Stimulated activated CD8-positive, alpha-beta memory T cell treated with anti-CD3 and anti-CD28 coated beads, Interleukin-12 subunit alpha, Interleukin-12 subunit beta, amount 100 ng/mL, for 1 hour (primary cell): ENCODE results near the gene CDON.

Experiments used
- DNase-seq: peaks from one replicate; pipeline ENCODE4 v3.0.0-alpha.2; 2020; ENCODE audit warnings: low read depth

The CDON gene

GRCh38 chr11:126062679-126063506 is at the start of gene CDON:
CDON (minus strand) TSS chr11:126062866; CDS start chr11:126023476, 39,390 bp downstream.
- DNase-seq = peak; percentile 85

- DNase-seq = no peak
Observed at GRCh38 chr11:126111458-126112116, 48.9 kb upstream of the CDON start.

GRCh38 chr11:126109941-126110731 is 47.5 kb upstream of the CDON start:
- no peak for DNase-seq

- no peak for DNase-seq
Observed at GRCh38 chr11:126106594-126107328, 44.1 kb upstream of the CDON start.

- no peak for DNase-seq
Observed at GRCh38 chr11:126105748-126106080, 43.0 kb upstream of the CDON start.

- no peak for DNase-seq
Observed at GRCh38 chr11:126105022-126105747, 42.5 kb upstream of the CDON start.

GRCh38 chr11:126104420-126104819 is 41.8 kb upstream of the CDON start:
- DNase-seq = no peak

- no peak for DNase-seq
Observed at GRCh38 chr11:126103150-126103549, 40.5 kb upstream of the CDON start.

GRCh38 chr11:126102436-126102981 is 39.8 kb upstream of the CDON start:
- DNase-seq = no peak

- DNase-seq = no peak
Observed at GRCh38 chr11:126101930-126102283, 39.2 kb upstream of the CDON start.

GRCh38 chr11:126101251-126101929 is 38.7 kb upstream of the CDON start:
- no peak for DNase-seq

- DNase-seq = no peak
Observed at GRCh38 chr11:126100716-126101115, 38.0 kb upstream of the CDON start.

- no peak for DNase-seq
Observed at GRCh38 chr11:126098204-126098769, 35.6 kb upstream of the CDON start.

GRCh38 chr11:126095745-126096144 is 33.1 kb upstream of the CDON start:
- DNase-seq = no peak

- no peak for DNase-seq
Observed at GRCh38 chr11:126090452-126090851, 27.8 kb upstream of the CDON start.

GRCh38 chr11:126088999-126089398 is 26.3 kb upstream of the CDON start:
- DNase-seq = no peak

GRCh38 chr11:126086248-126086647 is 23.6 kb upstream of the CDON start:
- DNase-seq = no peak

- DNase-seq = no peak
Observed at GRCh38 chr11:126084608-126084912, 21.9 kb upstream of the CDON start.

- no peak for DNase-seq
Observed at GRCh38 chr11:126083829-126084607, 21.4 kb upstream of the CDON start.
